HepG2 (cell line): Measurements from ENCODE around the gene TNFRSF21. TPM values are rescaled to one million over a fixed set of nuclear protein-coding genes. Genes with fewer than 3 reads are reported as not detected.

ENCODE experiments used
- ATAC-seq: fragments of 200-7000 bp; cut with Tn5 transposase; 3 replicates; pipeline ENCODE4 v1.9.1; 2020; ENCODE audit warnings: mild to moderate bottlenecking, moderate library complexity
- BruUV-seq: library from RNA; stranded (reverse); fragments of 400-500 nt; replicated peaks from 2 replicates; lab custom pipeline; 2021; lab: Mats Ljungman, UMichigan
- CTCF ChIA-PET: fragments of 300-600 bp; formaldehyde crosslinking; extraction: SDS; loops from one replicate; lab custom pipeline; 2021; ENCODE audit warnings: low total read pairs, inconsistent platforms, low intra/inter-chr PET ratio; lab: Yijun Ruan, JAX
- POLR2A ChIA-PET: fragments of 350-600 bp; sonication (Branson Sonifier 250); formaldehyde crosslinking; loops from one replicate; lab custom pipeline; 2020; ENCODE audit warnings: antibody characterized with exemption, inconsistent platforms; lab: Yijun Ruan, JAX
- DNase-seq: peaks from one replicate; pipeline ENCODE4 v3.0.0-alpha.2; 2015; ENCODE audit warnings: low spot score
- FAIRE-seq: peaks from 3 replicates; lab custom pipeline; 2011; peaks lifted over from hg19 to GRCh38; lab: Jason Lieb, UNC
- H2AFZ ChIP-seq: one replicate; pipeline ENCODE4 v1.6.1; 2011; ENCODE audit warnings: low read length, inconsistent platforms
- H3K27ac ChIP-seq: fragments of 300-600 bp; 3 replicates; pipeline ENCODE4 v1.8.0; 2011; ENCODE audit warnings: mixed run types, mild to moderate bottlenecking, mixed read lengths, low read length, inconsistent platforms; ENCODE audit not compliant: insufficient read depth; ENCODE audit errors: extremely low read length
- H3K27me3 ChIP-seq, 2 experiments: fragments of 200-600 bp in 1 of 2; 2 replicates in 1 of 2; 3 replicates in 1 of 2; pipeline versions ENCODE4 v1.6.0 to v1.8.0; 2011; ENCODE audit warnings: low read length in 2 of 2, mild to moderate bottlenecking in 2 of 2, moderate library complexity in 2 of 2, inconsistent platforms in 1 of 2; ENCODE audit not compliant: insufficient read depth in 2 of 2, control insufficient read depth in 1 of 2
- H3K36me3 ChIP-seq, 2 experiments: fragments of 200-600 bp in 1 of 2; replicated peaks in 1 of 2; 2 replicates in 1 of 2; 3 replicates in 1 of 2; pipeline versions ENCODE4 v1.5.1 to v1.8.0; 2011; ENCODE audit warnings: low read length in 2 of 2, inconsistent platforms in 1 of 2; ENCODE audit not compliant: insufficient read depth in 2 of 2, control insufficient read depth in 1 of 2
- H3K4me1 ChIP-seq: 2 replicates; pipeline ENCODE4 v1.5.1; 2012; ENCODE audit warnings: low read length, inconsistent platforms; ENCODE audit not compliant: insufficient read depth
- H3K4me2 ChIP-seq: 2 replicates; pipeline ENCODE4 v1.6.0; 2011; ENCODE audit warnings: low read depth, low read length, inconsistent platforms
- H3K4me3 ChIP-seq, 3 experiments: fragments of 200-600 bp in 1 of 3; sonication (generic), shearing (Covaris generic) in 1 of 3; replicated peaks in 1 of 3; 2 replicates each; pipeline ENCODE4 v1.5.1; 2011 to 2016; ENCODE audit warnings: low read length in 3 of 3, inconsistent platforms in 2 of 3, low read depth in 2 of 3, mild to moderate bottlenecking in 2 of 3, control low read depth in 1 of 3, mixed read lengths in 1 of 3; ENCODE audit not compliant: insufficient read depth in 1 of 3
- H3K79me2 ChIP-seq: one replicate; pipeline ENCODE4 v1.6.1; 2011; ENCODE audit warnings: low read length, inconsistent platforms; ENCODE audit not compliant: insufficient read depth
- H3K9ac ChIP-seq: 2 replicates; pipeline ENCODE4 v1.6.0; 2011; ENCODE audit warnings: mild to moderate bottlenecking, low read depth, low read length, inconsistent platforms; ENCODE audit not compliant: insufficient read depth
- H3K9me3 ChIP-seq: 2 replicates; pipeline ENCODE4 v1.5.1; 2012; ENCODE audit warnings: mild to moderate bottlenecking, low read length
- H4K20me1 ChIP-seq: 2 replicates; pipeline ENCODE4 v1.6.0; 2011; ENCODE audit warnings: inconsistent platforms, mild to moderate bottlenecking, low read length, moderate library complexity; ENCODE audit not compliant: insufficient read depth
- NR2F6 ChIP-seq, 2 experiments: IDR thresholded peaks; 2 replicates each; pipeline ENCODE4 v1.6.1; 2016; ENCODE audit warnings: antibody characterized with exemption in 1 of 2, mild to moderate bottlenecking in 1 of 2
- PRMT3 ChIP-seq: sonication (generic); formaldehyde crosslinking; IDR thresholded peaks from 2 replicates; pipeline ENCODE4 v1.8.1; 2022; ENCODE audit warnings: low read depth, mild to moderate bottlenecking, moderate library complexity, missing genetic modification reagents, borderline replicate concordance
- RAD21 ChIP-seq: fragments of 450-650 bp; formaldehyde crosslinking; IDR thresholded peaks from 2 replicates; pipeline ENCODE4 v1.5.0; 2020; ENCODE audit warnings: mild to moderate bottlenecking
- SATB2 ChIP-seq: sonication (generic); formaldehyde crosslinking; IDR thresholded peaks from 2 replicates; pipeline ENCODE4 v1.5.0; 2020; ENCODE audit warnings: missing genetic modification reagents
- SMAD1 ChIP-seq: sonication (generic); formaldehyde crosslinking; IDR thresholded peaks from 2 replicates; pipeline ENCODE4 v1.4.0; 2020; ENCODE audit warnings: missing genetic modification reagents, low read depth, mild to moderate bottlenecking, borderline replicate concordance
- SUZ12 ChIP-seq: fragments of 150-350 bp; IDR thresholded peaks from 2 replicates; pipeline ENCODE4 v1.6.1; 2014; ENCODE audit warnings: low read depth, low read length
- ZBTB7A ChIP-seq: sonication (generic); formaldehyde crosslinking; IDR thresholded peaks from 2 replicates; pipeline ENCODE4 v1.8.0; 2022; ENCODE audit warnings: mild to moderate bottlenecking, missing genetic modification reagents
- ZBTB7B ChIP-seq: sonication (generic); formaldehyde crosslinking; IDR thresholded peaks from 2 replicates; pipeline ENCODE4 v1.4.0; 2020; ENCODE audit warnings: missing genetic modification reagents
- ZNF263 ChIP-seq: sonication (generic); formaldehyde crosslinking; IDR thresholded peaks from 2 replicates; pipeline ENCODE4 v1.4.0; 2020; ENCODE audit warnings: missing genetic modification reagents
- WGBS: methylation state at CpG from one replicate; pipeline ENCODE4 v1.1.6; 2017; ENCODE audit warnings: low lambda C conversion rate; 5-methylcytosine and 5-hydroxymethylcytosine counted together
- in situ Hi-C: cut with HindIII; loops from 2 replicates; pipeline ENCODE4 v1.10.0; 2017; ENCODE audit warnings: low pct_unique_long_range_greater_than_20kb; ENCODE audit not compliant: extremely low pct_ligation_motif_present
- intact Hi-C: fragments of 100-400 bp; cut with micrococcal nuclease; formaldehyde crosslinking; loops from one replicate; pipeline ENCODE4 v1.10.0; 2022; ENCODE audit not compliant: unreplicated experiment
- polyA plus RNA-seq, 8 experiments: library from polyadenylated mRNA; depleted of rRNA in 3 of 8; stranded (reverse) in 7 of 8; unstranded in 1 of 8; fragments of >200 nt; fragmentation: Illumina TruSeq in 4 of 8; extraction: Trizol in 4 of 8; gene quantifications; 2 replicates each; pipeline versions ENCODE4 v1.2.1 to v1.2.3, GENCODE V29; 2011 to 2016; ENCODE audit warnings: low read depth in 4 of 8, missing spikeins in 1 of 8, mixed read lengths in 1 of 8; ENCODE audit not compliant: insufficient read depth in 1 of 8
- total RNA-seq, 5 experiments: library from RNA; depleted of rRNA; stranded (reverse); fragments of >200 nt; fragmentation: Illumina TruSeq; extraction: Trizol; gene quantifications; 2 replicates each; pipeline ENCODE4 v1.2.3, GENCODE V29; 2016; ENCODE audit warnings: low read depth in 1 of 5
- TF ChIP-seq, protein P1 (sequence below): IDR thresholded peaks from 2 replicates; pipeline ENCODE4 v1.6.1; 2016; ENCODE audit warnings: control low read depth
- TF ChIP-seq, protein P2 (sequence below): sonication (generic); formaldehyde crosslinking; IDR thresholded peaks from 2 replicates; pipeline ENCODE4 v1.5.1; 2020; ENCODE audit warnings: mild to moderate bottlenecking, missing genetic modification reagents, moderate library complexity
- TF ChIP-seq, protein P3 (sequence below): sonication (generic); formaldehyde crosslinking; IDR thresholded peaks from 2 replicates; pipeline ENCODE4 v1.9.0; 2021; ENCODE audit warnings: mild to moderate bottlenecking, missing genetic modification reagents

The TNFRSF21 gene
- total and polyA plus RNA-seq, 2 of the 13 experiments (the other 11 are each of a cell fraction or from before 2014, with no cell fraction given), result 24.8 to 46.3 TPM

DNA sequence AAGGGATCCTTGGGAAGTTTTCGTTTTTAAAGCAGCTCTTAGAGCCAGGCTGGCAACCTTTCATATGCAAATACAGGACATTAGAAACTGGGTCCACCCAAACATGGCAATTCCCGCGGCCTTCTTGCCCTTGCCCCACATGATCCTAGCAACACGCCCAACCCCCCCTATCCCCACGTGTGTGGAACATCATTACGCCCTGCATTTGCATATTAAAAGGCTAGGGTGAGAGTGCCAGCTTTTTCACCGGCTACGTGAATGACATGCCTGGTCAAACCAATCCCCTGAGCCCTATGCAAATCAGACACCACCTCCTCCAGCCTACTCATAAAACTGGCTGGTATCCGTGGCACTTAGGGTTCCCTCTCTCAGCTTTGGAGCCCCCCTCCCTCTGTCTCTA, 88.1 kb downstream of the TNFRSF21 start:
- TF ChIP-seq RAD21 (CRISPR knock-in tag) (no peak), SATB2 (no peak), SUZ12 (no peak), PRMT3 (CRISPR knock-in tag) (no peak), ZBTB7A (CRISPR knock-in tag) (no peak), SMAD1 (no peak), NR2F6 (IDR thresholded peaks at IDR 0.05) (no peak), NR2F6 (CRISPR knock-in tag; IDR thresholded peaks at IDR 0.05) (no peak), ZNF263 (CRISPR knock-in tag) (no peak), ZBTB7B (CRISPR knock-in tag) (no peak)
- TF ChIP-seq, protein P1, sequence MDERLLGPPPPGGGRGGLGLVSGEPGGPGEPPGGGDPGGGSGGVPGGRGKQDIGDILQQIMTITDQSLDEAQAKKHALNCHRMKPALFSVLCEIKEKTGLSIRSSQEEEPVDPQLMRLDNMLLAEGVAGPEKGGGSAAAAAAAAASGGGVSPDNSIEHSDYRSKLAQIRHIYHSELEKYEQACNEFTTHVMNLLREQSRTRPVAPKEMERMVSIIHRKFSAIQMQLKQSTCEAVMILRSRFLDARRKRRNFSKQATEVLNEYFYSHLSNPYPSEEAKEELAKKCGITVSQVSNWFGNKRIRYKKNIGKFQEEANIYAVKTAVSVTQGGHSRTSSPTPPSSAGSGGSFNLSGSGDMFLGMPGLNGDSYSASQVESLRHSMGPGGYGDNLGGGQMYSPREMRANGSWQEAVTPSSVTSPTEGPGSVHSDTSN (CRISPR knock-in tag), result no peak
- TF ChIP-seq, protein P2, sequence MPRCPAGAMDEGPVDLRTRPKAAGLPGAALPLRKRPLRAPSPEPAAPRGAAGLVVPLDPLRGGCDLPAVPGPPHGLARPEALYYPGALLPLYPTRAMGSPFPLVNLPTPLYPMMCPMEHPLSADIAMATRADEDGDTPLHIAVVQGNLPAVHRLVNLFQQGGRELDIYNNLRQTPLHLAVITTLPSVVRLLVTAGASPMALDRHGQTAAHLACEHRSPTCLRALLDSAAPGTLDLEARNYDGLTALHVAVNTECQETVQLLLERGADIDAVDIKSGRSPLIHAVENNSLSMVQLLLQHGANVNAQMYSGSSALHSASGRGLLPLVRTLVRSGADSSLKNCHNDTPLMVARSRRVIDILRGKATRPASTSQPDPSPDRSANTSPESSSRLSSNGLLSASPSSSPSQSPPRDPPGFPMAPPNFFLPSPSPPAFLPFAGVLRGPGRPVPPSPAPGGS, result no peak
- TF ChIP-seq, protein P3, sequence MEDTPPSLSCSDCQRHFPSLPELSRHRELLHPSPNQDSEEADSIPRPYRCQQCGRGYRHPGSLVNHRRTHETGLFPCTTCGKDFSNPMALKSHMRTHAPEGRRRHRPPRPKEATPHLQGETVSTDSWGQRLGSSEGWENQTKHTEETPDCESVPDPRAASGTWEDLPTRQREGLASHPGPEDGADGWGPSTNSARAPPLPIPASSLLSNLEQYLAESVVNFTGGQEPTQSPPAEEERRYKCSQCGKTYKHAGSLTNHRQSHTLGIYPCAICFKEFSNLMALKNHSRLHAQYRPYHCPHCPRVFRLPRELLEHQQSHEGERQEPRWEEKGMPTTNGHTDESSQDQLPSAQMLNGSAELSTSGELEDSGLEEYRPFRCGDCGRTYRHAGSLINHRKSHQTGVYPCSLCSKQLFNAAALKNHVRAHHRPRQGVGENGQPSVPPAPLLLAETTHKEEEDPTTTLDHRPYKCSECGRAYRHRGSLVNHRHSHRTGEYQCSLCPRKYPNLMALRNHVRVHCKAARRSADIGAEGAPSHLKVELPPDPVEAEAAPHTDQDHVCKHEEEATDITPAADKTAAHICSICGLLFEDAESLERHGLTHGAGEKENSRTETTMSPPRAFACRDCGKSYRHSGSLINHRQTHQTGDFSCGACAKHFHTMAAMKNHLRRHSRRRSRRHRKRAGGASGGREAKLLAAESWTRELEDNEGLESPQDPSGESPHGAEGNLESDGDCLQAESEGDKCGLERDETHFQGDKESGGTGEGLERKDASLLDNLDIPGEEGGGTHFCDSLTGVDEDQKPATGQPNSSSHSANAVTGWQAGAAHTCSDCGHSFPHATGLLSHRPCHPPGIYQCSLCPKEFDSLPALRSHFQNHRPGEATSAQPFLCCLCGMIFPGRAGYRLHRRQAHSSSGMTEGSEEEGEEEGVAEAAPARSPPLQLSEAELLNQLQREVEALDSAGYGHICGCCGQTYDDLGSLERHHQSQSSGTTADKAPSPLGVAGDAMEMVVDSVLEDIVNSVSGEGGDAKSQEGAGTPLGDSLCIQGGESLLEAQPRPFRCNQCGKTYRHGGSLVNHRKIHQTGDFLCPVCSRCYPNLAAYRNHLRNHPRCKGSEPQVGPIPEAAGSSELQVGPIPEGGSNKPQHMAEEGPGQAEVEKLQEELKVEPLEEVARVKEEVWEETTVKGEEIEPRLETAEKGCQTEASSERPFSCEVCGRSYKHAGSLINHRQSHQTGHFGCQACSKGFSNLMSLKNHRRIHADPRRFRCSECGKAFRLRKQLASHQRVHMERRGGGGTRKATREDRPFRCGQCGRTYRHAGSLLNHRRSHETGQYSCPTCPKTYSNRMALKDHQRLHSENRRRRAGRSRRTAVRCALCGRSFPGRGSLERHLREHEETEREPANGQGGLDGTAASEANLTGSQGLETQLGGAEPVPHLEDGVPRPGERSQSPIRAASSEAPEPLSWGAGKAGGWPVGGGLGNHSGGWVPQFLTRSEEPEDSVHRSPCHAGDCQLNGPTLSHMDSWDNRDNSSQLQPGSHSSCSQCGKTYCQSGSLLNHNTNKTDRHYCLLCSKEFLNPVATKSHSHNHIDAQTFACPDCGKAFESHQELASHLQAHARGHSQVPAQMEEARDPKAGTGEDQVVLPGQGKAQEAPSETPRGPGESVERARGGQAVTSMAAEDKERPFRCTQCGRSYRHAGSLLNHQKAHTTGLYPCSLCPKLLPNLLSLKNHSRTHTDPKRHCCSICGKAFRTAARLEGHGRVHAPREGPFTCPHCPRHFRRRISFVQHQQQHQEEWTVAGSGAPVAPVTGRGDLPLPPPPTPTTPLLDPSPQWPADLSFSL (CRISPR knock-in tag), result no peak
- Histone ChIP-seq H4K20me1 (no peaks in the 10 kb centered on the region), H3K4me1 (no peaks in the 10 kb centered on the region), H3K9ac (no peak overlapping the region), H3K9me3 (no peaks in the 10 kb centered on the region), H3K79me2 (no peaks in the 10 kb centered on the region), H3K4me3 (no peak overlapping the region), H3K27me3 (no peaks in the 10 kb centered on the region), H3K4me2 (no peak overlapping the region), H3K36me3 (no peaks in the 10 kb centered on the region), H3K27ac (no peak overlapping the region), H2AFZ (no peak overlapping the region)
- in situ Hi-C loops (loop anchor here (10.0 kb wide), 1 partner anchor 127 kb away; no protein-coding TSS in a partner anchor), intact Hi-C loops (loop anchor here (10.0 kb wide), 1 partner anchor 217 kb away; no protein-coding TSS in a partner anchor)
- CTCF ChIA-PET, result no interaction called here
- no TSS peak for BruUV-seq
- WGBS, result 71% methylated on average over 9 of the region's 9 CpGs
- ATAC-seq (no peak; the same call in 2 of the 3 replicates), FAIRE-seq (no peak), DNase-seq (no peak)
- POLR2A ChIA-PET, result no interaction called here
